Naive B cell (primary cell): Measurements from ENCODE around the gene RNF208. TPM values are rescaled to one million over a fixed set of nuclear protein-coding genes. Genes with fewer than 3 reads are reported as not detected.

Experiments used
- ATAC-seq, 2 donors: fragments of 150-1000 bp; cut with Tn5 transposase; 2 replicates each; pipeline ENCODE4 v1.10.0; 2021; ENCODE audit warnings: low read depth in 2 of 2, mild to moderate bottlenecking in 2 of 2, moderate library complexity in 2 of 2
- DNase-seq: peaks from one replicate; pipeline ENCODE4 v3.0.0; 2022
- H3K27ac Mint-ChIP-seq, 6 donors: one replicate each; pipeline ENCODE4 v1.8.0; 2020 to 2022; ENCODE audit warnings: mild to moderate bottlenecking in 6 of 6, mixed read lengths in 6 of 6, moderate library complexity in 5 of 6, inconsistent platforms in 2 of 6
- H3K27me3 Mint-ChIP-seq, 3 donors: one replicate each; pipeline ENCODE4 v1.8.0; 2021 to 2022; ENCODE audit warnings: mixed read lengths in 3 of 3, mild to moderate bottlenecking in 1 of 3
- H3K36me3 Mint-ChIP-seq, 2 donors: one replicate each; pipeline ENCODE4 v1.8.0; 2020 to 2022; ENCODE audit warnings: mixed read lengths in 2 of 2, inconsistent platforms in 1 of 2, mild to moderate bottlenecking in 1 of 2
- H3K4me1 Mint-ChIP-seq, 3 donors: one replicate each; pipeline ENCODE4 v1.8.0; 2020 to 2022; ENCODE audit warnings: mixed read lengths in 3 of 3, inconsistent platforms in 1 of 3, mild to moderate bottlenecking in 1 of 3, moderate library complexity in 1 of 3
- H3K4me3 Mint-ChIP-seq, 8 donors: one replicate each; pipeline ENCODE4 v1.8.0; 2020 to 2022; ENCODE audit warnings: mild to moderate bottlenecking in 8 of 8, mixed read lengths in 8 of 8, moderate library complexity in 8 of 8, inconsistent platforms in 2 of 8
- H3K9me3 Mint-ChIP-seq, 7 donors: one replicate each; pipeline ENCODE4 v1.8.0; 2020 to 2022; ENCODE audit warnings: mixed read lengths in 7 of 7, mild to moderate bottlenecking in 5 of 7, inconsistent platforms in 2 of 7, moderate library complexity in 1 of 7
- polyA plus RNA-seq, 6 donors: library from polyadenylated mRNA; unstranded; fragments of 300-500 nt; fragmentation: Illumina TruSeq; gene quantifications; one replicate each; pipeline ENCODE4 v1.2.3, GENCODE V29; 2021; ENCODE audit warnings: low read depth in 6 of 6

RNF208 gene
- polyA plus RNA-seq, 6 donors from 2014 or later: 0.30 TPM; not detected in 5

DNA sequence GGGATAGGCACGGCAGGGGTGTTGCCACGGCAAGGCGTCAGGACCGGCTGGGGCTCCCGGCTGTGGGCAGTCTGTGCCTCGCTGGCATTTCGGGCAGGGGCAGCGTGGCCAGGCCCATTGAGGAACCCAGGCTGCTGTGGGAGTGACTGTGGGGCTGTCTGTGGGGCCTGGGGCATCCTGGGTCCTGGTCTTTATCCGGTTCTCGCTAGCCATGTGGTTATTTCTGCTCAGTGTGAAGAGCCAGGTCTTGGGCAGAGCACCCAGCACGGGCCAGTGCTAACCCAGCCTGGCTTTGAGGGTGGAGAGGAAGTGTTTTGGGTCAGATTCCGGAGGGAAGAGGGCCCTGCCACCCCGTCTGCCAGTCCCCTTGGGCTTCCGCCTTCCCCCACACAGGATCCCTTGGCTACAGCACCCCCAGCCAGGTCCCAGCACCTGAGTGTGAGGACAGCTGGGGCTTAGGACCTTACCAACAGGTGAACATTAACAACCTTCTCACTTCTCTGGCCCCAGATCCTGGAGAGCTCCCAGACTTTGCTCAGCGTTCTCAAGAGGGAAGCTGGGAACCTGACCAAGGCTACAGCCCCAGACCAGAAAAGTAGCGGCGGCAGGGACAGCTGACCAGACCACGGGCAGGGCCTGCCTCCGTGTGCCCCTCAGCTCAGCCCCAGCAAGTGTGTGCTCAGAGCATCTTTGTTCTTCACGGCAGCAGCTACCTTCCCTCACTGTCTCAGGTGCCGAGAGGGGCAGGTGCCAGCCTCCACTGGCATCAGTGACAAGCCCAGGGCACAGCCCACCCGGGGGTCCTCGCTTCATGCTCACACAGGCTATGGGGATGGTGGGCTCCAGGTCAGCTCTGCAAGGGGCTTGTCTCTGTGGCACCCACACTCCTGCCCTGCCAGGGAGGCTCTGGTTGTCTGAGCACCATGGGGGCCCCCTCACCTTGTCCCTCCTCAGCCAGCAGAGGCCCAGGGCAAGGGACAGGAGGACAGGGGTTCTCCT, 32.4 kb downstream of the RNF208 start:
- ATAC-seq (no peak), DNase-seq (no peak)
- H3K36me3 Mint-ChIP-seq: no peaks in the 10 kb centered on the region
- no peaks in the 10 kb centered on the region for H3K27me3 Mint-ChIP-seq
- H3K9me3 Mint-ChIP-seq: no peaks in the 10 kb centered on the region
- H3K27ac Mint-ChIP-seq: peak overlapping the region; percentile 88 to 99 (median 94)
- H3K4me3 Mint-ChIP-seq: peak overlapping the region; percentile 90 to 96 (median 92)
- H3K4me1 Mint-ChIP-seq: peaks cover 23 to 40% (median 39%) of the 10 kb centered on the region in 3 donors

DNA sequence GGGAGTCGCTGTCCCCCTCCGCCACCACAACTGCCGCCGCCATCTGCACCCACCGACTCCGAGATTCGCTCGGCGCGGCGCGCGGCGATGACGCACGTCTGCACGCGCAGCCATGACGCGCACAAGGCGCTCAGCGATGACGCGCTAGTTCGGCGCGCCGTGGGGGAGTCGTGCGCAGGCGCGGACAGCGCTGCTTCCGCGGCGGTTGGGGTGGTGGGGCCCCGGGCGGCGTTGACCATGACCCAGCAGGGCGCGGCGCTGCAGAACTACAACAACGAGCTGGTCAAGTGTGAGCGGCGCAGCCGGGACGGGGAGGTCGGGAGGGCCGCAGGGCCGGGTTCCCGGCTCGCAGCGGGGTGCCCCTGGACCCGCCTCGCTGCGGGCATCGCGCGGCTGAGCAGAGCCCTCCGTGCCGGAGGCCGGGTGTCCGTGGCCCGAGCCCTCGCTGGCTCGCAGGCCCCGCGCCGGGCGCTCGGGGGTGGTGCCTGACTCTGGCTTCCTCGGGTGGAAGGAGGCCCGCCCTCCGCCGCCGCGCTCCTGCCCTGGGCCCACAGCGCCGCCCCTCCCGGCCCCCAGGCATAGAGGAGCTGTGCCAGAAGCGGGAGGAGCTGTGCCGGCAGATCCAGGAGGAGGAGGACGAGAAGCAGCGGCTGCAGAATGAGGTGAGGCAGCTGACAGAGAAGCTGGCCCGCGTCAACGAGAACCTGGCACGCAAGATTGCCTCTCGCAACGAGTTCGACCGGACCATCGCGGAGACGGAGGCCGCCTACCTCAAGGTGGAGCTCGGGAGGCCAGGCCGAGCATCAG, 33.3 kb downstream of the RNF208 start, which contains the start of the genes ANAPC2 and SSNA1:
Gene ANAPC2, minus strand, starts transcription at position 71 of the 807 bp plus-strand sequence. Its CDS starts 28 bp downstream, at position 43.
Gene SSNA1, plus strand, starts transcription at position 187 of the 807 bp plus-strand sequence. Its CDS starts 51 bp downstream, at position 238.
- Mint-ChIP-seq H3K27me3 (no peaks in the 10 kb centered on the region), H3K4me1 (peaks cover 28 to 47% (median 40%) of the 10 kb centered on the region in 3 donors)

GRCh38 chr9:137188086-137188489, 34.0 kb downstream of the RNF208 start:
- peaks cover 0 to 13% of the 10 kb centered on the region in 2 donors for H3K36me3 Mint-ChIP-seq
- peak overlapping the region; percentile 92 to 96 (median 94) for H3K4me3 Mint-ChIP-seq
- peaks cover 28 to 47% (median 40%) of the 10 kb centered on the region in 3 donors for H3K4me1 Mint-ChIP-seq
- H3K27me3 Mint-ChIP-seq: no peaks in the 10 kb centered on the region
- peak overlapping the region; percentile 94 to 99 (median 96) for H3K27ac Mint-ChIP-seq
- no peak for DNase-seq
- H3K9me3 Mint-ChIP-seq: no peaks in the 10 kb centered on the region
- peak; percentile 7 to 10 for ATAC-seq

More for the DNA sequence above, 33.3 kb downstream of the RNF208 start, which contains the start of the genes ANAPC2 and SSNA1:
- H3K4me3 Mint-ChIP-seq: peak within 1 kb of the TSS; percentile 92 to 96 (median 94)
- peak; percentile 80 to 81 for ATAC-seq
- H3K36me3 Mint-ChIP-seq: peaks cover 0 to 8% of the 10 kb centered on the region in 2 donors
- H3K9me3 Mint-ChIP-seq: no peaks in the 10 kb centered on the region
- peak; percentile 93 for DNase-seq
- peak within 1 kb of the TSS; percentile 94 to 99 (median 97) for H3K27ac Mint-ChIP-seq

DNA sequence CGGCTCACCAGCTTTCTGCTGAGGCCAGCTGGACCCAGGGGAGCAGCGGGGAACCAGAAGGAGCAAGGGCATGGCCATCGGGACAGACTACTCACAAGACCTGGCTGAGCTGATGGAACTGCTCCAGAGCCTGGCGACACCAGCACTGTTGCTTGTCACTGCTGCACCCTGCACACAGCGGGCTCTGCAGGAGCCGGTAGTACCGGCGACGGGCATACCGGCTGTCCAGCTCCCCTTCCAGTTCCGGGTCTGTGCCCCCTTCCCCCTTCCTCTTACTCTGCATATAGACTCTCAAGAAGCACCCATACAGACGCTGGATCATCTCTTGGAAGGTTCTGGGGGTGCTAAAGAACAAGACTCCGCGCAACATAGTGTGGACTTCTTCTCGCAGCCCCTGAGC, 34.7 kb downstream of the RNF208 start:
- ATAC-seq (no peak), DNase-seq (no peak)
- Mint-ChIP-seq H3K36me3 (peaks cover 0 to 13% of the 10 kb centered on the region in 2 donors), H3K4me1 (peaks cover 28 to 47% (median 40%) of the 10 kb centered on the region in 3 donors), H3K27ac (peak overlapping the region; percentile 94 to 99 (median 96)), H3K4me3 (peak overlapping the region; percentile 92 to 96 (median 94)), H3K27me3 (no peaks in the 10 kb centered on the region), H3K9me3 (no peaks in the 10 kb centered on the region)

GRCh38 chr9:137186385-137186784, 35.7 kb downstream of the RNF208 start:
- H3K9me3 Mint-ChIP-seq: no peaks in the 10 kb centered on the region
- no peaks in the 10 kb centered on the region for H3K27me3 Mint-ChIP-seq
- peak overlapping the region; percentile 19 to 96 (median 92) for H3K4me3 Mint-ChIP-seq
- peaks cover 28 to 47% (median 40%) of the 10 kb centered on the region in 3 donors for H3K4me1 Mint-ChIP-seq
- peak overlapping the region in 1 of 6 donors; percentile 60 for H3K27ac Mint-ChIP-seq
- peaks cover 0 to 13% of the 10 kb centered on the region in 2 donors for H3K36me3 Mint-ChIP-seq
- no peak for DNase-seq
- no peak for ATAC-seq

- H3K9me3 Mint-ChIP-seq: no peaks in the 10 kb centered on the region
- H3K4me3 Mint-ChIP-seq: peak overlapping the region in 5 of 8 donors; percentile 25 to 95 (median 47)
- no peak overlapping the region for H3K27ac Mint-ChIP-seq
- H3K27me3 Mint-ChIP-seq: no peaks in the 10 kb centered on the region
- H3K4me1 Mint-ChIP-seq: peaks cover 28 to 43% (median 38%) of the 10 kb centered on the region in 3 donors
- DNase-seq (no peak), ATAC-seq (no peak)
- H3K36me3 Mint-ChIP-seq: peaks cover 0 to 13% of the 10 kb centered on the region in 2 donors
Measured at GRCh38 chr9:137185921-137186320, 36.1 kb downstream of the RNF208 start.

DNA sequence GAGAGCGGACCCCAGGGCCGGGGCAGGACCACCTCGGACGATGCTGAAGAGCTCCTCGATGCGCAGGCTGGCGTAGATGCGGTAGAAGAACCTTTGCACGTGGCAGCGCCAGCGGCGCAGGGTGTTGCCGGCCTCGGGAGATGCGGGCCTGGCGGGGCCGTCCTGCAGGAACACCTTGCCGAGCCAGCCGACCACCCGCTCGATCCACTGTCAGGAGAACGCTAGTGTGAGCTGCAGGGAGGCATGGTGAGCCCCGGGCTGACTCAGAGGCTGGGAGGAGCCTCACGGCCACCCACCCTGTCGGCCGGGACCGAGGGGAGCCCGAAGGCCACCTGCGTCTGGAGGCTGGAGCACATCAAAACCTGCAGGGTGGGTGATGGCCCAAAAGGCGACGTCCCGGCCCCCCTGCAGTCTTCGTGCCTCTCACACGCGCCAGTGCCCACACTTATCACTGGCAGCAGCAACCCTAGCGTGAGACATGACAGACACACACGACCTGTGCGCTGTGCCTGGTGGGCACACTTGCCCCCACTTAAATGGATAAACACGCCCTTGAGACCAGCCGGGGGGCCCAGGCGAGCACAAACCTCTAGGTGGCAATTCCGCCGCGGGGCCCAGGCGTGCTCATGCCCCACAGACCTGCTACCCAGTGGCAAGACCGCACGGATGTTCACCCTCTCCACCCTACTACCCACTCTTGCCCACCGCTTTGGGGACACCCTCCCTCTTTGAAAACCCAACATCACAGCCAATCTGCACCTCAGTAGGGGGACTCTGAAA, 37.0 kb downstream of the RNF208 start:
- Mint-ChIP-seq H3K27ac (peak overlapping the region in 1 of 6 donors; percentile 26), H3K4me1 (peaks cover 28 to 38% (median 36%) of the 10 kb centered on the region in 3 donors), H3K36me3 (peaks cover 0 to 13% of the 10 kb centered on the region in 2 donors), H3K4me3 (peak overlapping the region in 2 of 8 donors; percentile 33 to 60), H3K9me3 (no peaks in the 10 kb centered on the region), H3K27me3 (no peaks in the 10 kb centered on the region)
- ATAC-seq (no peak), DNase-seq (no peak)

DNA sequence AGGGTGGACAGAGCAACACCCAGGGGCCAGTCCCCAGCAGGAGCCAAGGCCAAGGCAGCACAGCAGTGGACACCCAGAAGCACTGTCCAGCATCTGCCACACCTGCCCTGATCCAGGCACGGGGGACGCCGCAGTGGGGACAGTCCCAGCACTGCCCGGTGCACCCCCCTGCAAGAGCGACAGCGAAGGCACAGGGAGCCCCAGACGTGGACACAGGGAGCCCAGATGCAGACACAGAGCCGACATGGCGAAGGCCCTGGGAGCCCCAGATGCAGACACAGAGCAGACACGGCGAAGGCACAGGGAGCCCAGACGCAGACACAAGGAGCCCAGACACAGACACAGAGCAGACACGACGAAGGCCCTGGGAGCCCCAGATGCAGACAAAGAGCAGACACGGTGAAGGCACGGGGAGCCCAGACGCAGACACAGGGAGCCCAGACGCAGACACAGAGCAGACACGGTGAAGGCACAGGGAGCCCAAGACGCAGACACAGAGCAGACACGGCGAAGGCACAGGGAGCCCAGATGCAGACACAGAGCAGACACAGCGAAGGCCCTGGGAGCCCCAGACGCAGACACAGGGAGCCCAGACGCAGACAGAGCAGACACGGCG, 38.0 kb downstream of the RNF208 start:
- H3K4me1 Mint-ChIP-seq: peaks cover 27 to 30% (median 29%) of the 10 kb centered on the region in 3 donors
- no peaks in the 10 kb centered on the region for H3K9me3 Mint-ChIP-seq
- H3K27ac Mint-ChIP-seq: peak overlapping the region in 2 of 6 donors; percentile 16 to 22

GRCh38 chr9:137182836-137183235, 39.2 kb downstream of the RNF208 start:
- DNase-seq (no peak), ATAC-seq (no peak)
- H3K9me3 Mint-ChIP-seq: no peaks in the 10 kb centered on the region
- peaks cover 0 to 13% of the 10 kb centered on the region in 2 donors for H3K36me3 Mint-ChIP-seq
- no peak overlapping the region for H3K27ac Mint-ChIP-seq
- no peaks in the 10 kb centered on the region for H3K27me3 Mint-ChIP-seq
- H3K4me3 Mint-ChIP-seq: peak overlapping the region in 1 of 8 donors; percentile 38
- peaks cover 20 to 26% (median 25%) of the 10 kb centered on the region in 3 donors for H3K4me1 Mint-ChIP-seq

More for the DNA sequence above, 38.0 kb downstream of the RNF208 start:
- H3K4me3 Mint-ChIP-seq: peak overlapping the region in 5 of 8 donors; percentile 15 to 70 (median 38)
- DNase-seq (no peak), ATAC-seq (no peak)
- H3K36me3 Mint-ChIP-seq: peaks cover 0 to 13% of the 10 kb centered on the region in 2 donors
- H3K27me3 Mint-ChIP-seq: no peaks in the 10 kb centered on the region

GRCh38 chr9:137181680-137182079, 40.4 kb downstream of the RNF208 start:
- Mint-ChIP-seq H3K27ac (no peak overlapping the region), H3K27me3 (no peaks in the 10 kb centered on the region), H3K36me3 (peaks cover 0 to 13% of the 10 kb centered on the region in 2 donors), H3K4me3 (peak overlapping the region in 1 of 8 donors; percentile 33), H3K4me1 (peaks cover 10 to 15% (median 13%) of the 10 kb centered on the region in 3 donors), H3K9me3 (no peaks in the 10 kb centered on the region)
- ATAC-seq: no peak
- no peak for DNase-seq

GRCh38 chr9:137180491-137180890, 41.5 kb downstream of the RNF208 start:
- H3K9me3 Mint-ChIP-seq: no peaks in the 10 kb centered on the region
- no peak for ATAC-seq

GRCh38 chr9:137179761-137180160, 42.3 kb downstream of the RNF208 start:
- no peaks in the 10 kb centered on the region for H3K9me3 Mint-ChIP-seq
- no peaks in the 10 kb centered on the region for H3K27me3 Mint-ChIP-seq
- no peak overlapping the region for H3K4me3 Mint-ChIP-seq
- DNase-seq (no peak), ATAC-seq (no peak)
- peaks cover 0 to 15% (median 9%) of the 10 kb centered on the region in 3 donors for H3K4me1 Mint-ChIP-seq
- no peak overlapping the region for H3K27ac Mint-ChIP-seq
- H3K36me3 Mint-ChIP-seq: peaks cover 0 to 13% of the 10 kb centered on the region in 2 donors

More at GRCh38 chr9:137180491-137180890, 41.5 kb downstream of the RNF208 start:
- H3K4me3 Mint-ChIP-seq: no peak overlapping the region
- DNase-seq: no peak
- H3K27ac Mint-ChIP-seq: no peak overlapping the region
- peaks cover 0 to 13% of the 10 kb centered on the region in 2 donors for H3K36me3 Mint-ChIP-seq
- H3K27me3 Mint-ChIP-seq: no peaks in the 10 kb centered on the region
- peaks cover 3 to 15% (median 9%) of the 10 kb centered on the region in 3 donors for H3K4me1 Mint-ChIP-seq
